ENCODE data around the gene TRIM67.
A peak's percentile ranks its signal among the peaks of the same experiment; 100 is the strongest.

Gene TRIM67

DNA sequence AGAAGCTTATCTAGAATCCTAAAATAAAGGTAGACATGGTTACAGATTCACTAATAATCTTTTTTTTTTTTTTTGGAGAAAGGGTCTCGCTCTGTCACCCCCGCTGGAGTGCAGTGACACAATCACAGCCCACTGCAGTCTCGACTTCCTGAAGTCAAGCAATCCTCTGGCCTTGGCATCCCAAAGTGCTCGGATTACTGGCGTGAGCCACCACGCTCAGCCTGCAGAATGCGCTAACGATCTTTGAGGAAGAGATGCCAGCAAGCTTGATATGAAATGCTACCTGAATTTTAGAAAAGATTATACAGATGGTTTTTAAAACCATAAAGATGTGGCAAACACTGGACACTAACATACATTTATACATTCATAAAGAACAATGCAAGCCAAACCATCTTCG, 75.1 kb downstream of the TRIM67 start:
- DNase-seq: no peak

DNA sequence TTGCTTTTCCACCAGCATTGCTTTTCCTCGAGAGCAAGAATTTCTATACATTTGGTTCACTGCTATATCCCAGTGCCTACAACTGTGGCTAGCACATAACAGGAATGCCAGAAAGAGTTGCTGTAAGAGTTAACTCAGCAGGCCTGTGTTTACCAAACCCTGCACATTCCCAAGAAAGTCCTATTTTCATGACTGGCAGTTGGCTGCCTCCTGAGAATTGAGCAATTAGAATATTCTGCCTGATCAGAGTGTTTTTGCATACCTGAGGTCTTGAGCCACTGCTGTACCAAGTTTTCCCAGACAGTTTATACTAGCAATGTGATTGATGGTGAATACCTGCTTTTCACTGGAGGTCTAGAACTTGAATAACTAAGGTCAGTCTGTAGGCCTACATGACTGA, 76.4 kb downstream of the TRIM67 start:
- DNase-seq: no peak

DNA sequence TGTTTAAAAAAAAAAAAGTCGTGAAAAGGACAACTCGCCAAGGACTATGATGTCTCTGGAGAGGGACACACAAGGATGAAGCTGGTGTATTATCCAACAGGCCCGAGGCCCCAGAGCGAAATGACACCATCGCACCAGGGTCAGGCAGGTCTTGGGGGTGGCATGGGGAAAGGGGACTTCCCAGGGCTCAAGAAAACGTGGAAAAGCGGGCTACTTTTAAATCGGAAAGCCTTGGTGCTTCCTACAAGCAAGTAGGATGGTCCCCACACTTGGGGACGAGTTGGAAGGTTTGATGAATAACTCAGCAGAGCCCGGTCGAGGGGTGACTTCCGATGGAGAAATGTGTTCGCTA, 78.6 kb downstream of the TRIM67 start:
- no peak for DNase-seq

DNA sequence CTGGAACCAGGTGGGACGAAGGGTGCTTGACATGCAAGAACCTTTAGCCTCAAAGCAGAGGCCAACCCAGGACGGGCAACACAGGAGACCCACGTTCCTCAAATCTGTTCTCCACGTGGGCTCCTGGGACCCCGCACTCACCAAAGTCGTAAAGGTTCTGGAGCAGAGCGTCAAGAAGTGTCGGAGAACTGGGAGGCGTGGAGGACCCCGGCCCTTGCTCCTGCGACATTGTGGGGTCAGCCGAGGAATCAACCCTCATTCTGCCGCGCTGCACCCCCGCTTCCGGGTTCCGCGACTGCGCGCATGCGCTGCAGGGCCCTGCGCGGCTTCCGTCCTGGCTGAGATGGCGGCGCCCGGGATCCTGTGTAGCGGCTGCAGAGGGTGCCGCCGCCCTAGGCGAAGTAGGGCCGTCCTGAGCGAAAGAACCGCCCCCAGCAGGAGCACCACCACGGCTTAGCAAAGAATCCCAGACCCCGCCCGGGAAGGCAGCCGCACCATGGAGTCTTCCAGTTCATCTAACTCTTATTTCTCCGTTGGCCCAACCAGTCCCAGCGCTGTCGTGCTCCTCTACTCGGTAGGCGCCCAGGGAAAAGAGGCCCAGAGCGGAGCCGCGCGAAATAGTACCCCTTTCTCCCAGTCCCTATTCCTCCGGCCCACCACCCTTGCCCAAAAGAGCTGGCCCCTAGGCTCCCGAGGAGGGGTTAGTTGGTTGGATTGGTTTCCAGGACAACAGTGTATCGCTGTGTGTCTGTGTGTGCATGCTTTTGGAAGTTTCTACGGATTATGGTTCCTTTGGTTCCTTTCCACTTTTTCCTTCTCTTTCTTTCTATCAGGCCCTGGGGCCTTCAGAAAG, 79.3 kb downstream of the TRIM67 start, which contains the start of gene GNPAT:
GNPAT (plus strand) TSS at position 330 of the 853 bp plus-strand sequence; CDS start at position 497, 167 bp downstream.
- DNase-seq: peak; percentile 81 to 88 (median 85)

DNA sequence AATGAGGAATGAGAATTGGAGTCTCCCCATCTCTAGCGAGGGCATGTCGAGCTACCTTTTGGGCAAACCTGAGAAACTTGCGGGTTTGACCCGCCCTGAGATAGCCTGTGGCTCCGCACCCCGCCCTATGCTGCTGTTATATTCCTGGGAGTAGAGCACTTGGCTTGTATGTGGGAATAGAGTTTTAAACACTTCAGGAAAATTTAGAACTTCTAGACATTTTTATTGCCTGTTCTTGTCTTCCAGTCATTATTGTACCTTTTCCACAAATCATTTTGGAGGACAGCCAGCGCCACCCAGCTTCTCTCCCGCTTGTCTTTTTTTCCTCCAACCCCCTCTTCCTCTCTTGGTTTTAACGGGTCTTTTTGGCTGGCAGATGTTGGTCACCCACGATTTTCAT, 79.9 kb downstream of the TRIM67 start:
- no peak for DNase-seq

DNA sequence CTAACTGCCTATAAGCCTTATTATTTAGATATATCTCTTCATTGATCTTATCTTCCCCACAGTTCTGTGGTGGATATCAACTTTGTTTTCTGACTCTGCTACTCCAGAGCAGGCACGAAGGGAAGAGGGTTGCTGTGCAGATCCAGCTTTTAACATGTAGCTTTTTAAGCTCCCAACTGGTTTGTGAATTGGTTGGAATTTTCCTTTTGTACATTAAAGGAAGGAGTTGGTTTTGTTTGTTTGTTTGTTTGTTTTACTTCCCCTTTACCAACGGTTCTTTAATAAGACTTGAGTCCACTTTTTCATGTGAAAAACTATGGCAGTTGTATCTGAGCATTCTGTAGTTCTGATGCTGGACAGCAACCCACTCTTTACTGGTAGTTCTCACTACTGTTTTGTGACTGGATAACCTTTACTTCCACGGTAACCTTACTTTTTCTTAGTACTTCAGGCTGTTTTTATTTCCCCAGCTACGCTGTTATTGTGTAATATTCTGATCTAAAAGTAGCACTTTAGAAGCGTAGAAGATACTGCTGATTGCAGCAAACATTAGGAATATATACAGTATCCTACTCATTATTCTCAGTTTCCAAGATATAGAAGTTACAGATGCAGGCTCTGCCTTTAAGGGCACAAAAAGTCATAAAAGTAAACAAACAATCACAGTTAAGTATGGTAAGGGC, 80.8 kb downstream of the TRIM67 start:
- DNase-seq: no peak

DNA sequence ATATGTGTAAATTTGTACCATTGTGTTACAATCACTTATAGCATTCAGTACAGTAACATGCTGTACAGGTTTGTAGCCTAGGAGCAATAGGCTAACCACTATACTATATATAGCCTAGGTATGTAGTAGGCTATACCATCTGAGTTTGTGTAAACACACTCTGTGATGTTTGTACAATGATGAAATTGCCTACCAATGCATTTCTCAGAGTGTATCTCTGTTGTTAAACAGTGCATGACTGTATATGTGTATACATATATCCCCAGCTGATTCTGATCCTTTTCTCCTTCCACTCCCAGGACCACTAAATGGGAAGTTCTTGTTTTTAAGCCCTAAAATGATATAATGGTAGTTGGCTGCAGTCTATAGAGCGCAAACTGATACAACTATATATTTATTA, 86.9 kb downstream of the TRIM67 start:
- DNase-seq: no peak

DNA sequence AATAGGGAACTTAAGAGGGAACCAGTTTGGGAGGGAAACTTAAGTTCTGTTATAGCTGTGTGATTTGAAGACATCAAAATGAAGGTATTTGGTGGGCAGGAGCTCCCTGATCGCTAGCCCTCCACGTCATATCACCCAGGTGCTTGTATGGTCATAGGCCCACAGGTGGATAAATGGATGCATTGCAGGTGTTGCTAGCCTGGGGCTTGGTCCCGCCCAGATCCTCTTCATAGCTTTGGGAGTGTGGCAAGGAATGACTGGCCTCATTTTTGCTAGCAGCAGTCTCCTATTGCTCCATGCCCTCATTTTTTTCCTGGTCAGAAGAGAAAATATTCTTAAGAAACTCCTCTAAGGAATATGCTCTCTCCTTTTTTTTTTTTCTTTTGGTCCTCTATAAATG, 90.5 kb downstream of the TRIM67 start:
- DNase-seq: no peak

DNA sequence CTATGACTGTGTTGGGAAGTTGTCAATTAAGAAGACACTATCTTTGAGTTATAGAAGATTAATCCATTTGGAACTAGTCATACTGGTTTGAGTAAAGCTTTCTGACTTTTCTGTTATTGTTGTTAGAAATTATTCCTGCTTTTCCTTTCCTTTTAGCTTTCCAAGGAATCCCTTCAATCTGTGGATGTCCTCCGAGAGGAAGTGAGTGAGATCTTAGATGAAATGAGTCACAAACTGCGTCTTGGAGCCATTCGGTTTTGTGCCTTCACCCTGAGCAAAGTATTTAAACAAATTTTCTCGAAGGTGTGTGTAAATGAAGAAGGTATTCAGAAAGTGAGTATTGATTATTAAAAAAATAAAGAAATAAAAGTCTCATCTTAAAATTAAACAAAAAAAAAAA, 98.5 kb downstream of the TRIM67 start:
- no peak for DNase-seq

DNA sequence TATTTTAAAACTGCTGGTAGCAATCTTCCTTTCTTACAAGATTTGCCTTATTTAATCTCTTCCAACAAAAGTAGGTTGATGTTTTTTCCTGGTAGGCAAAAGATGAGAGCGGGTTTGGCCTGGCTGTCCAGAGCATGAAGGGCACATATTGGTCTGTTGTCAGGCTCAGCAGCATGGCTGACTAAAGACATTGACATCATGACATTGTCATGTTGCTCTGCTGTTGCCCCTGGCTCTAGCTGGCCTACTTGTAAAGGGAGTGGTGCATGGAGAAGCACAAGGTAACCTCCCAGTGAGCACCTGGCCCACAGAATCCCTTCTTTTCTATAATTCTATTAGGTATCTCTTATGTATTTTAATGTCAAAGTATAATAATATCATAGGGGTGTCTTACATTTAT, 102.8 kb downstream of the TRIM67 start:
- DNase-seq: no peak

DNA sequence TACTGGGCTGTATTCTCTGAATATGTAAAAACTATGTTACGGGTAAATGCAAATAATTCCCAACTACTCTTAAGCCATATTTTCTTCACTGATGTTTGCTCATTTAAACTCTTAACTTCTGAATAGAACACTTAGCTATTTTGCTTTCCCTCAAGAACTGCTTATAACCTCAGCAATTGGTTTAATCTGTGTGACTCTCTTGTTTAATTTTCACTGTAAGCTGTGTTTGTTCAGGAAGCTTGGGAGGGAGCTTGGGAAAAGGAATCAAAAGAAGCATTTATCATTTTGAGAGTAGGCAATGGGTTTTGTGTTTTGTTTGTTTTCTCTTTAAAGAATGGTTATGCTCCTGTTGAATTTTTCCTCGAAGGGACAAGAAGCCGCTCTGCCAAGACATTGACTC, 103.5 kb downstream of the TRIM67 start:
- no peak for DNase-seq

DNA sequence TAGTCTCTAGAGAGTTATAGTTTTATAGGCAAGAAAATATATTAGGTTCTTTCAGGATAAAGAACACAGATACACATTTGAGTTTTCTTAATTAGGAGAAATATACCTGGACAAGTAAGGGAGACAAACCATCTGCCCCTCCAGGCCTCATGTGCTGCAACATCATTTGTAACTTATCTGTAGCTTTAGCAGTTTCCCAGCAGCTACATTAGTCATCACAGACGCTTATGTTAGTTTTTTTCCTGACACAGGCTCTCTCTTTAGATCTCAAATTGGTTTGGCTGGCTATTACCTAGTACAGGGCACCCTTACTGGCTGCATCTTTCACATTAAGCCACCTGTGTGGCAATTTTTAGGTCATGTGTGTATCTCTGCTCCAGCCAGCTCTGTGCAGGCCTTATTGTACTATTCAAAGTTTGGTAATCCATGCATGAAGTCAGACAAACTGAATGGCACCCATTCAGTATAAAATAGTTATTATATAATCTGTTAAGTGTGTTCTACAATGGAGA, 105.0 kb downstream of the TRIM67 start:
- no peak for DNase-seq

All from activated naive CD4-positive, alpha-beta T cell (primary cell).